T-helper 2 cell (primary cell): Measurements from ENCODE around the gene AKR1C1.
"Not testable (repeated sequence)": the region's sequence is repeated elsewhere in the genome, so short reads cannot be mapped to it uniquely, and the experiment has no call there.

Source experiments
- DNase-seq, 5 experiments: peaks; one replicate each; pipeline versions ENCODE4 v3.0.0 to v3.0.0-alpha.2; 2012 to 2022

The AKR1C1 gene

GRCh38 chr10:5019770-5020612 lies 56.8 kb downstream of the AKR1C1 start:
- not testable (repeated sequence) for DNase-seq

GRCh38 chr10:5021624-5022290 lies 58.5 kb downstream of the AKR1C1 start:
- not testable (repeated sequence) for DNase-seq

GRCh38 chr10:5023177-5023805 lies 60.1 kb downstream of the AKR1C1 start:
- no peak for DNase-seq

GRCh38 chr10:5025461-5025881 lies 62.3 kb downstream of the AKR1C1 start:
- DNase-seq = not testable (repeated sequence)

- no peak for DNase-seq
These were observed 67.8 kb downstream of the AKR1C1 start for GRCh38 chr10:5030989-5031388.

- DNase-seq = not testable (repeated sequence)
These were observed 68.4 kb downstream of the AKR1C1 start for GRCh38 chr10:5031588-5031987.

GRCh38 chr10:5032444-5032843 lies 69.2 kb downstream of the AKR1C1 start:
- not testable (repeated sequence) for DNase-seq
